Measurements from ENCODE around the gene DLL3. TPM values are rescaled to one million over a fixed set of nuclear protein-coding genes. Genes with fewer than 3 reads are reported as not detected.

The DLL3 gene
- polyA plus RNA-seq, 1 donor from 2014 or later: 35.5 TPM

- Histone ChIP-seq H3F3A (ENCODE audit: insufficient read depth, low read length, poor library complexity, severe bottlenecking) (no peaks in the 10 kb centered on the region), H3K27me3 (ENCODE audit: insufficient read depth, low read depth, low read length) (no peaks in the 10 kb centered on the region), H3K36me3 (ENCODE audit: insufficient read depth, low read length) (peaks cover 7% of the 10 kb centered on the region), H3K4me2 (ENCODE audit: low read length) (no peak overlapping the region), H2AFZ (ENCODE audit: low read depth, low read length) (no peak overlapping the region), H3K27ac (ENCODE audit: low read length) (no peak overlapping the region), H3K79me2 (replicated peaks; ENCODE audit: insufficient read depth, low read length) (no peaks in the 10 kb centered on the region), H3K9me2 (ENCODE audit: insufficient read depth, low read length) (no peaks in the 10 kb centered on the region), H3K4me3 (ENCODE audit: low read length) (no peak overlapping the region), H3K9me3 (ENCODE audit: low read length) (no peaks in the 10 kb centered on the region), H3K9ac (ENCODE audit: low read length) (no peak overlapping the region), H4K20me1 (ENCODE audit: insufficient read depth) (no peaks in the 10 kb centered on the region)
- TF ChIP-seq SMC3 (conservative IDR thresholded peaks at IDR 0.05; ENCODE audit: poor library complexity): no peak
- TF ChIP-seq, protein P1, sequence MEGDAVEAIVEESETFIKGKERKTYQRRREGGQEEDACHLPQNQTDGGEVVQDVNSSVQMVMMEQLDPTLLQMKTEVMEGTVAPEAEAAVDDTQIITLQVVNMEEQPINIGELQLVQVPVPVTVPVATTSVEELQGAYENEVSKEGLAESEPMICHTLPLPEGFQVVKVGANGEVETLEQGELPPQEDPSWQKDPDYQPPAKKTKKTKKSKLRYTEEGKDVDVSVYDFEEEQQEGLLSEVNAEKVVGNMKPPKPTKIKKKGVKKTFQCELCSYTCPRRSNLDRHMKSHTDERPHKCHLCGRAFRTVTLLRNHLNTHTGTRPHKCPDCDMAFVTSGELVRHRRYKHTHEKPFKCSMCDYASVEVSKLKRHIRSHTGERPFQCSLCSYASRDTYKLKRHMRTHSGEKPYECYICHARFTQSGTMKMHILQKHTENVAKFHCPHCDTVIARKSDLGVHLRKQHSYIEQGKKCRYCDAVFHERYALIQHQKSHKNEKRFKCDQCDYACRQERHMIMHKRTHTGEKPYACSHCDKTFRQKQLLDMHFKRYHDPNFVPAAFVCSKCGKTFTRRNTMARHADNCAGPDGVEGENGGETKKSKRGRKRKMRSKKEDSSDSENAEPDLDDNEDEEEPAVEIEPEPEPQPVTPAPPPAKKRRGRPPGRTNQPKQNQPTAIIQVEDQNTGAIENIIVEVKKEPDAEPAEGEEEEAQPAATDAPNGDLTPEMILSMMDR (IDR thresholded peaks at IDR 0.05; ENCODE audit: poor library complexity, severe bottlenecking): no peak
- TF ChIP-seq TAF1 (IDR thresholded peaks at IDR 0.05; ENCODE audit: low read depth): no peak
- no peak for TF ChIP-seq POLR2AphosphoS5 (IDR thresholded peaks at IDR 0.05)
Observed at GRCh38 chr19:39472746-39473442, 25.9 kb upstream of the DLL3 start.

DNA sequence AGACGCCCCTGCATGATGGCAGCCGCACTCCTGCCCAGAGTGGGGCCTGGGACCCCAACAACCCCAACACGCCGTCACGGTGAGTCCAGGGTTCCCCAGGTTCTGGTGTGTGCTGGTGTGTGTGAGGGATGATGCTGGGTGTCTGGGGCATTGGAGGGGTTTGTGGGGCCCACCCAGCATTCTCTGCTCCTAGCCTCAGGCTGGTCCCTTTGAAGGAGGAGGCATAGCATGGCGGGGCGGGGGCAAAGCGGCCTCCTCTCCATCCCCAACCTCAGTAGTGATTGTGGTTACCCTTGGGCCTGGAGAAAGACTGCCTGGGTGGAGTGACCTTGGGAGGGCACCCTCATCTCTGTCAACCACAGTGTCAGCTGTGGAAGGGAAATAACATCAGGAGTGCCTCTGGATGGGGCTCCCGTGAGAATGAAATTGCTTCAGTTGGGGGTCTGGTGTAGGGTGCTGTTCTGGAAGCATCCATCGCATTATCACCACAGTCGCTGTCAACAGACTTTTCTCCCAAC lies 25.2 kb upstream of the DLL3 start:
- Histone ChIP-seq H3K27me3 (ENCODE audit: insufficient read depth, low read depth, low read length) (no peaks in the 10 kb centered on the region), H3K4me2 (ENCODE audit: low read length) (no peak overlapping the region), H3K9ac (ENCODE audit: low read length) (no peak overlapping the region), H3K27ac (ENCODE audit: low read length) (no peak overlapping the region), H3K9me2 (ENCODE audit: insufficient read depth, low read length) (no peaks in the 10 kb centered on the region), H3K36me3 (ENCODE audit: insufficient read depth, low read length) (peaks cover 7% of the 10 kb centered on the region), H3K79me2 (replicated peaks; ENCODE audit: insufficient read depth, low read length) (no peaks in the 10 kb centered on the region), H3K9me3 (ENCODE audit: low read length) (no peaks in the 10 kb centered on the region), H2AFZ (ENCODE audit: low read depth, low read length) (no peak overlapping the region), H3K4me3 (ENCODE audit: low read length) (no peak overlapping the region), H3F3A (ENCODE audit: insufficient read depth, low read length, poor library complexity, severe bottlenecking) (no peaks in the 10 kb centered on the region), H4K20me1 (ENCODE audit: insufficient read depth) (no peaks in the 10 kb centered on the region)
- TF ChIP-seq RAD21 (conservative IDR thresholded peaks at IDR 0.05) (no peak), EP300 (conservative IDR thresholded peaks at IDR 0.05; ENCODE audit: poor library complexity, severe bottlenecking) (no peak), SMC3 (conservative IDR thresholded peaks at IDR 0.05; ENCODE audit: poor library complexity) (no peak), REST (IDR thresholded peaks at IDR 0.05; ENCODE audit: borderline replicate concordance) (no peak), TAF1 (IDR thresholded peaks at IDR 0.05; ENCODE audit: low read depth) (no peak), POLR2AphosphoS5 (IDR thresholded peaks at IDR 0.05) (no peak), MXI1 (conservative IDR thresholded peaks at IDR 0.05; ENCODE audit: poor library complexity, severe bottlenecking) (no peak), EZH2 (IDR thresholded peaks at IDR 0.05; ENCODE audit: borderline replicate concordance, insufficient read depth, low read length, poor library complexity, severe bottlenecking) (no peak)
- TF ChIP-seq, protein P1 (IDR thresholded peaks at IDR 0.05; ENCODE audit: poor library complexity, severe bottlenecking): no peak
